T-helper 17 cell (primary cell): Measurements from ENCODE around the gene GTSE1. TPM values are rescaled to one million over a fixed set of nuclear protein-coding genes. Genes with fewer than 3 reads are reported as not detected.

Source experiments
- ATAC-seq: fragments of 150-1000 bp; cut with Tn5 transposase; 2 replicates; pipeline ENCODE4 v1.10.0; 2021; ENCODE audit warnings: mild to moderate bottlenecking, moderate library complexity
- DNase-seq, 3 donors: peaks; one replicate each; pipeline versions ENCODE4 v3.0.0 to v3.0.0-alpha.2; 2020 to 2021
- H3K9me3 ChIP-seq: one replicate; pipeline ENCODE4 v1.7.0; 2013; ENCODE audit warnings: low read length, mild to moderate bottlenecking; ENCODE audit not compliant: control insufficient read depth, poor library complexity, severe bottlenecking
- H3K27ac Mint-ChIP-seq: one replicate; pipeline ENCODE4 v1.8.0; 2022; ENCODE audit warnings: mild to moderate bottlenecking, moderate library complexity, mixed read lengths
- H3K27me3 Mint-ChIP-seq: one replicate; pipeline ENCODE4 v1.8.0; 2022; ENCODE audit warnings: mixed read lengths
- H3K36me3 Mint-ChIP-seq: one replicate; pipeline ENCODE4 v1.8.0; 2022; ENCODE audit warnings: low read depth, mixed read lengths
- H3K4me1 Mint-ChIP-seq: one replicate; pipeline ENCODE4 v1.8.0; 2022; ENCODE audit warnings: mild to moderate bottlenecking, mixed read lengths
- H3K4me3 Mint-ChIP-seq: one replicate; pipeline ENCODE4 v1.8.0; 2022; ENCODE audit warnings: mild to moderate bottlenecking, moderate library complexity, mixed read lengths
- total RNA-seq, 4 donors: library from RNA in 2 of 4; stranded (reverse) in 2 of 4; gene quantifications; one replicate each; pipeline ENCODE4 v1.2.3 and lab custom pipeline; 2022 to 2026

GTSE1 gene
- total RNA-seq, 2 donors from 2014 or later: 0.25 to 0.57 TPM

DNA sequence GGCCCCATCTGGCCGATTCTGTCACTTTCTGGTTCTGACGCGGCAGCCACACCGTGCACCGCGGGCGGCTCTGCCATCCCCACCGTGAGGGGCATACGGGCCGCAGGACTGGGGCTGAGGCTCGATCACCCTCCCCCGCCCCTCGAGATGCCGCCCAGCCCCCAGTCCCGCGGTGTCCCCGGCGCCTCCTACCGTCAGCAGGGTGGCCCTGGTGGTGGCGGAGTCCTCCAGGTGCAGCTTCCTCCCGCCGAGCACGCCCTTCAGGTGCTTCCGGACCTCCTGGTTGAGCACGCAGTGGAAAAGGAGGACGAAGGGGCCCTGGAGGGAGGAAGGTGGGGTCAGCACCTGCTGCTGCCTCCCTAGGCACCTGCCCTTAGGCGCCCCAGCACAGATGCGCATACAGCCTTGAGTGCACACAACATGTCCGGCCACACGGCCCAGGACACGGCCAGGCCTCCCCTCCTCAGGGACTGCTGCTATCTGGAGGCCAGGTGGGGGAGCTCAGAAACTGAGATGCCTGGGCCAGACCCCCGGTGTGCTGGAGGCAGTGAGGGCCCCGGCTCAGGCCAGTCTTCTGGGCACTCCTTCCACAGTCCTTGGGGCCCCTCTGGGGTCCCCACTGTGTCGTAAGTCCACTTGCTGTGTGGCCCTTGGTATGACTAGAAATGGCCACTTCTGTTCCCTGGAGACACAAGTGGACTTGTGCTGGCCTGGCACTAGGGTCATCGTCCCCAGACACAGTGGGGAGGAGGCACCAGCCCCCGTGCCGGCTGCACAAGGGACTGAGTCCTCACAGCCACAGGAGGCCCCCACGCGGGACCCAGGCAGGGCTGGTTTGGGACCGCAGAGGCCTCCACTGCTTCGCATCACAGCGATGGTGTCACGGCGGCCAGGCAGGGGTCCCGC lies 70.4 kb downstream of the GTSE1 start:
- no peaks in the 10 kb centered on the region for H3K27me3 Mint-ChIP-seq
- peaks cover 31% of the 10 kb centered on the region for H3K4me1 Mint-ChIP-seq
- DNase-seq: peak in 1 of 3 donors; percentile 46
- H3K4me3 Mint-ChIP-seq: peak overlapping the region; percentile 88
- peaks cover 3% of the 10 kb centered on the region for H3K36me3 Mint-ChIP-seq
- H3K27ac Mint-ChIP-seq: peak overlapping the region; percentile 59
- ATAC-seq: peak; percentile 75
- no peaks in the 10 kb centered on the region for H3K9me3 ChIP-seq

DNA sequence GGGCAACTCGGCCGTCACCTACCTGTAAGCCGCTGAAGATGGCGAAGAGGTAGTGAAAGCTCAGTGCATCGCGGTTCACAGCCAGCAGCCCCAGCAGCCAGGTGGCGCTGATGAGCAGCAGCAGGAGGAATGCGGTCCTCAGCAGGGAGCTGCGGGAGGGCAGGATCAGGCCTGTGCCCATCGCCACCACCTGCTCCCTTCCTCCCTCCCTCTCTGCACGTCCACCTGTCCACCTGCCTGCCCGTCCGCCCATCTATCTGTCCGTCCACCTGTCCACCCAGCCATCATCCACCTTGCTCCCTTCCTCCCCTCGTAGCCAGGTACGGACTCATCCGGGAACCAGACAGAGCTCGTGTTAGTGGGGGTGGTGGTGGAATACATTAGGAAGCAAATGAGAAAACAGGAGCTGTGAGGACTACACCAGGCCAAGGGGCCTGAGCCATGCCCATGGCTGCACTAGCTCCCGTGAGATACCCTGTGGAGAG lies 71.1 kb downstream of the GTSE1 start:
- H3K9me3 ChIP-seq: no peaks in the 10 kb centered on the region
- DNase-seq (peak; percentile 37 to 75 (median 44)), ATAC-seq (peak; percentile 78)
- H3K36me3 Mint-ChIP-seq: peaks cover 3% of the 10 kb centered on the region
- H3K4me1 Mint-ChIP-seq: peaks cover 31% of the 10 kb centered on the region
- H3K4me3 Mint-ChIP-seq: peak overlapping the region; percentile 88
- peak overlapping the region; percentile 59 for H3K27ac Mint-ChIP-seq
- H3K27me3 Mint-ChIP-seq: no peaks in the 10 kb centered on the region

DNA sequence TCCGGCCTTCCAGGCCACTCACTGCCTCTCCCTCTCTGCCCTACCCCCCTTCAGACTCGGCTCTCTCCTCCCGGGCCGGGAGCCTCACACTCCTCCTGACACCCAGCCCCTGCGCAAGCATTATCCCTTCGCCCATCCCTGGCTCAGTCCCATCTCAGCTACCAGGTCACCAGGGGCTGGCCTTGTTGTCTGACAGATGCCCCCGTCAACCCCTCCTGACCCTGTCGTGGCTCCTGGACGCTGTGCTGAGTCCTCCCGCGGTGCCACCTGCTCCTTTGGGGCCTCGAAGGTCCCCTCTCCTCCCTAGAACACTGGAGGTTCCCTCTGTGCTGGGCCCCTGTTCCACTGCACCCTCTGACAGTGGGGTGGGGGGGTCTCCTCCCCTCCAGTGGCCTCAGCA lies 71.8 kb downstream of the GTSE1 start:
- Mint-ChIP-seq H3K27me3 (no peaks in the 10 kb centered on the region), H3K4me1 (peaks cover 35% of the 10 kb centered on the region), H3K27ac (no peak overlapping the region), H3K36me3 (peaks cover 3% of the 10 kb centered on the region), H3K4me3 (no peak overlapping the region)
- H3K9me3 ChIP-seq: no peaks in the 10 kb centered on the region
- no peak for DNase-seq
- ATAC-seq: no peak

DNA sequence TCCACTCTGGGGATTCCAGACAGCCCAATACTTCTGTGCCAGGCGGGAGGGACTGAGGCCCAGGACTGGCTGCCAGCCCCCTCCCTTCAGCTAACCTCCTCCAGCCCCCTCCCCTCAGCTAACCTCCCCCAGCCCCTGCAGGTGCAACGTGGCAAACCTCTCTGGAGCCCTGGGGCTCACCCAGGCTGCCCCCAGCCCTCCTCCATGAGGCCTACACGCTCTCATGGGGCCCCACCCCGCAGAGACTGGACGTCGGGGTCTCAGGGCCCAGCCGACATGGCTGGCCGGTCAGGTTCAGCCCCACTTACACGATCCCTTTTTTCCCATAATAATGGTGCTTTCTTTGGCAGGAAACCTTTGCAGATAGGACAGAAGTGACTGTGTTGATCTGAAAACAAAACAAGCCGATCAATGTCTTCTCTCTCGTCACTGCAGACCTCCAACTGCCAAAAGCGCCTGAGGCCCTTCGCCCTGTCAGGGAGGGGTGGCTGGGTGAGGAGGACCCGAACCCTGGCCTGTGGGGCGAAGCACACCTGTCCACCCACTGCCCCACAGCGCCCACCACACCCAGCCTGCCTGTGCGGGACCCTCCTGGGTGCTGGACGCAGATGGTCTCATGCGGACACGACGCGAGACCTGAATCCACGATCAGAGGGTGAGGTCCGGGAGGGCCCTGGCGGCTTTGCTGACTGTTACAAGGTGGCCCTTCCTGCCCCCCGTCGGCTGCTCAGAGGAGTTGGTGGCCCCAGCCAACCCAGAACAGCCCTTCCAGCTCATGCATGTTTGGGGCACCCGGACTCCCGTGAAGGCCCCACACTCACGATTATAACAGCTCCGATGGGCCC lies 72.4 kb downstream of the GTSE1 start:
- no peak overlapping the region for H3K4me3 Mint-ChIP-seq
- H3K9me3 ChIP-seq: no peaks in the 10 kb centered on the region
- peaks cover 40% of the 10 kb centered on the region for H3K4me1 Mint-ChIP-seq
- no peak overlapping the region for H3K27ac Mint-ChIP-seq
- H3K36me3 Mint-ChIP-seq: peaks cover 3% of the 10 kb centered on the region
- DNase-seq (no peak), ATAC-seq (no peak)
- no peaks in the 10 kb centered on the region for H3K27me3 Mint-ChIP-seq

DNA sequence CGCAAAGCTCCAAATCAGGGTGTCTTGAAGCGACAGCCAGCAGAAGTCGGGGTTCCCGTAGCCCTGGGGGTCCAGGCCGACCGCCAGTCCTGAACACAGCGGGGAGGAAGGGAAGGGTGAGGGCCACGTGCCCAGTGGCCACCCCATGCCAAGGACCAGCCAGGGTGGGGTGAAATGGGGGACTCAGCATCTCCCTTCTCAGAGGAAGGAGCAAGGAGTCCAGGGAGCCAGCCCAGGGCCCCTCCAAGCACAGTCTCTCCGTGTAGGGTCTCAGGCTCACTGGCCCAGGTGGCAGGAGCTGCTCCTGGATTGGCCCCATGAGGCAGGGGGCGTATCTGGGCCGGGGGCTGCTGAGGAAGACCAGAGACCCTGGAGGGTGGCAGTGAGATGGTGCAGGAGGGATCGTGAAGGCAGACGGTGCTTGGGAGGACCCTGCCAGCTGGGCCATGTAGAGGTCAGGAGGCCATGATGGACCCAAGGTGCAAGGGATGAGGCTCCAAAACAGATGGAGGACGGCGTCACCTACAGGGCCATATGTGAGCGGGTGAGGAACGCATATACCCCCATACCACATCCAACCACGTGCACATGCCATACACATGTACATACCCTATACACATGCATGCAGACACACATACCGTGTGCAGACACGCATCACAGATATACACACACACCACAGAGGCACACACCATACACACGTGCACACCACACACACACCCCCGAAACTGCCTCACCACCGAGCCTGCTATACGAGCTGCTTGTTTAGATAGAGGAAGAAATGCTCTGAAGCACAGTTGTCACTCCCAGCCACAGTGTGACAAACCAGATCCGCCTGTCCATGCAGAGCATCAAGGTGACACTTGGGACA lies 73.3 kb downstream of the GTSE1 start:
- H3K9me3 ChIP-seq: no peaks in the 10 kb centered on the region
- H3K36me3 Mint-ChIP-seq: peaks cover 3% of the 10 kb centered on the region
- peaks cover 44% of the 10 kb centered on the region for H3K4me1 Mint-ChIP-seq
- ATAC-seq: no peak
- no peaks in the 10 kb centered on the region for H3K27me3 Mint-ChIP-seq
- H3K27ac Mint-ChIP-seq: peak overlapping the region; percentile 93
- DNase-seq: no peak
- no peak overlapping the region for H3K4me3 Mint-ChIP-seq

DNA sequence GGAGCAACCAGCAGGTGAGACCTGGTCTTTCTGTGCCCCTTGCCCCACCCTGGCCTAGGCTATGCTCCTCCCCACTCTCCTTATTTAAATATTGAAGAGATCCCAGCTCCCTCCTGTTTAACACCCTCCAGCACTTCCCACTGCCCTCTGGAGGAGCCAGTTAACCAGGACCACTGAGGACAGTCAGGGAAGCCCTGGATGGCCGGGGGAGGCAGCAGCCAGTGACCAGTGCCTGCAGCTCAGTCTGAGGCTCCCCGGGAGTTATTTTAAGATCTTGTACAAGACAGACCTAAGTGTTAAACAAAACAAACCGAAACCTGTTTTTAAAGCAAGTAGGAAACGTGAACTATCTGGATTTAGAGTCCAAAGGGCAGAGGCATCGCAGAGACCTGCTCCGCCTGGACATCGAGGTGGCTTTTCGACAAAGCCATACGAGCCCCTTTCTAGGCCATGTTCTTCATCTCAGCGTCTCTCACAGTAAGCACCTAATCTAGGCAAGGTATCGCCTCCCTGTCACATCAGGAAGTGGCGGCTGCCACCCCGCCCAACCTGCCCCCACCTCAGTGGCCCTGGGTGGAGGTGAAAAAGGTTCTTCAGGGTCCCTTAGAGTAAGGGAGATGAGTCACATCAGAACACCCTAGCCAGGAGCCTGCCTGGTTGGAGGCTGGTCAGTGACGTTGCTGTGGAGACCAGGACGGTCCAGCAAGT lies 74.1 kb downstream of the GTSE1 start:
- ATAC-seq (peak; percentile 50), DNase-seq (no peak)
- Mint-ChIP-seq H3K27me3 (no peaks in the 10 kb centered on the region), H3K4me3 (peak overlapping the region; percentile 50), H3K36me3 (peaks cover 3% of the 10 kb centered on the region), H3K4me1 (peaks cover 44% of the 10 kb centered on the region), H3K27ac (peak overlapping the region; percentile 93)
- H3K9me3 ChIP-seq: no peaks in the 10 kb centered on the region

DNA sequence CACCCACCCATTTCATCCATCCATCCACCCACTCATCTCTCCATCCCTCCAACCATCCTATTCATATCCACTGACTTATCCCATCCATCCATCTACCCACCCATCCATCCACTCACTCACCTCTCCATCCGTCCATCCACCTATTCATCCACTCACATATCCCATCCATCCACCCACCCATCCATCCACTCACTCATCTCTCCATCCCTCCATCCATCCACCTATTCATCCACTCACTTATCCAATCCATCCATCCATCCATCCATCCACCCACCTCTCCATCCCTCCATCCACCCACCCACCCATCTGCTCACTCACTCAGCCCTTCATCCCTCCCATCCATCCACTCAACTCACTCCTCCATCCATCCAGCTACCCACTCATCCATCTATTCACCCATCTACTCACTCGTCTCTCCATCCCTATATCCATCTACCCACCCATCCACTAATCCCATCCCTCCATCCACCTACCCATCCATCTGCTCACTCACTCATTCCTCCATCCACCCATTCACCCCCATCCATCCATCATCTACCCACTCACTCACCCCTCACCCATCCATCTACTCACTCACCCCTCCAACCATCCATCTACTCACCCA lies 75.1 kb downstream of the GTSE1 start:
- no peak for DNase-seq
- H3K27me3 Mint-ChIP-seq: no peaks in the 10 kb centered on the region
- peaks cover 3% of the 10 kb centered on the region for H3K36me3 Mint-ChIP-seq
- no peak overlapping the region for H3K27ac Mint-ChIP-seq
- H3K4me3 Mint-ChIP-seq: peak overlapping the region; percentile 50
- peaks cover 43% of the 10 kb centered on the region for H3K4me1 Mint-ChIP-seq
- no peaks in the 10 kb centered on the region for H3K9me3 ChIP-seq
- ATAC-seq: no peak

DNA sequence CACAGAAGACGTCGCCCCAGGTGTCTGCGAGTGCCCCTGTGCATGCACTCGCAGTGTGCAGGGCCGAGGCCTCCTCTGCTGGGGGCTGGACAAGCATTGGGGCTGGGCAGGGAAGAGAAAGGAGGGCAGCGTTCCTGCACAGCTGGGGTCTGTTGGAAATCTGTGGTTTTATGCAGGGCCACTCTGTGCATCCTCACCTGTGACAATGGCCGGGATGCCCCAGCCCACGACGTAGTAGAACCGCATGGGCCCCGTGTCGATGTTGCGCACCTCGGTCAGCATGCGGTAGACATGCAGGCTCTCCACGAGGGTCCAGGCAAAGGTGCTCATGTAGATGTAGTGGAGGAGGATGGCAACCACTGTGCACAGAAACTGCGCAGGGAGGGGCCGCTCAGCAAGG lies 76.0 kb downstream of the GTSE1 start:
- peaks cover 39% of the 10 kb centered on the region for H3K4me1 Mint-ChIP-seq
- no peak for ATAC-seq
- H3K4me3 Mint-ChIP-seq: peak overlapping the region; percentile 57
- H3K36me3 Mint-ChIP-seq: peaks cover 3% of the 10 kb centered on the region
- no peak for DNase-seq
- no peak overlapping the region for H3K27ac Mint-ChIP-seq
- no peaks in the 10 kb centered on the region for H3K9me3 ChIP-seq
- no peaks in the 10 kb centered on the region for H3K27me3 Mint-ChIP-seq

DNA sequence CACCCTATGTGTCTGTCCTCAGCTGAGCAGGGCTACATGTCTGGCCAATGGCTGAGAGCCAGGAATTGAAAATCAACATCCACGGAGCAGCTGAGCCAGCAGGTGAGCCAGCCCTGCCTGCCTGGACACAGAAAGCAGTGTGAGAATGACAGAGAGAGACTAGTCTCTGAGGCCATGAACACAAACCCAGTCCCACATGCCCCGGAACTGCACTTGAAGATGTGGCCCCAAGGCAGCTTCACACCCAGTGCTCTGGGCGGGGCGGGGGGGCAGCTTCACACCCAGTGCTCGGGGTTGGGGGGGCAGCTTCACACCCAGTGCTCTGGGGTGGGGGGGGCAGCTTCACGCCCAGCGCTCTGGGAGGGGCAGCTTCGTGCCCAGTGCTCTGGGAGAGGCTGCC lies 76.5 kb downstream of the GTSE1 start:
- ATAC-seq (no peak), DNase-seq (no peak)
- Mint-ChIP-seq H3K4me1 (peaks cover 37% of the 10 kb centered on the region), H3K27me3 (no peaks in the 10 kb centered on the region), H3K27ac (no peak overlapping the region), H3K4me3 (peak overlapping the region; percentile 57), H3K36me3 (peaks cover 3% of the 10 kb centered on the region)
- H3K9me3 ChIP-seq: no peaks in the 10 kb centered on the region

DNA sequence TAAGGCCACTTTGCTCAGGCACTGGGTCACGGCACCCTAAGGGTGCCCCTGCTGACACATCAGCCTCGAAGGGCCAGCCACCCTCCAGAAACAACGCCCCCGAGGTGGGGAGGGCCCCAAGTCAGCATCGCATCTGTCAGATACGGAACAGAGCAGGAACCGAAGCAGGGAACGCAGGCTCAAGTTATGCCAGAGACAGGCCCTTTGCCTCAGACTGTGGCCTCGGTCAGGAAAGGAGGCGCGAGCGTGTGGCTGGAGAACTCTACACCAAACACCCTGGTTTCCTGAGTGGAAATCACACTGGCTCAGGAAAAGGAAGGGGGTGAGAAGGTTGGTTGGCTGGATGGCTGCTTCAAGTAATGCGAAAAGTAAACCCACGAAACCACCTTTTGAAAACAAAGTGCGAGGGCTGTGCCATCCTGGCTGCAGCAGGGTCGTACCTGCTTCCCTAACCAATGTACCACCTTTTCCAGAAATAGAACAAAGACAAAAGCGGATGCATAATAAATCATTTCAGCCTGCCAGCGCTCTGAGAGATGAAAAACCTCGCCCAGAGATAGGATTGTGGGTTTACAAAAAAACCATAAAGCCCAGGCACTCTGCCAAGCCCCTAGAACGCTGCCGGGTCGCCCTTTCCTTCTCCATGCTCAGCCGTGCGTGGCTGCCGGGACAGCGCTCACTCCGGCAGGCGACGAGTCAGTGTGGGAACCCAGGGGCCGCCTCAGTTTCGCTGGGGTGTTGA lies 77.4 kb downstream of the GTSE1 start:
- peak overlapping the region; percentile 74 for H3K4me3 Mint-ChIP-seq
- H3K4me1 Mint-ChIP-seq: peaks cover 37% of the 10 kb centered on the region
- DNase-seq (no peak), ATAC-seq (peak; percentile 61)
- peaks cover 3% of the 10 kb centered on the region for H3K36me3 Mint-ChIP-seq
- H3K27ac Mint-ChIP-seq: no peak overlapping the region
- H3K27me3 Mint-ChIP-seq: no peaks in the 10 kb centered on the region
- H3K9me3 ChIP-seq: no peaks in the 10 kb centered on the region

DNA sequence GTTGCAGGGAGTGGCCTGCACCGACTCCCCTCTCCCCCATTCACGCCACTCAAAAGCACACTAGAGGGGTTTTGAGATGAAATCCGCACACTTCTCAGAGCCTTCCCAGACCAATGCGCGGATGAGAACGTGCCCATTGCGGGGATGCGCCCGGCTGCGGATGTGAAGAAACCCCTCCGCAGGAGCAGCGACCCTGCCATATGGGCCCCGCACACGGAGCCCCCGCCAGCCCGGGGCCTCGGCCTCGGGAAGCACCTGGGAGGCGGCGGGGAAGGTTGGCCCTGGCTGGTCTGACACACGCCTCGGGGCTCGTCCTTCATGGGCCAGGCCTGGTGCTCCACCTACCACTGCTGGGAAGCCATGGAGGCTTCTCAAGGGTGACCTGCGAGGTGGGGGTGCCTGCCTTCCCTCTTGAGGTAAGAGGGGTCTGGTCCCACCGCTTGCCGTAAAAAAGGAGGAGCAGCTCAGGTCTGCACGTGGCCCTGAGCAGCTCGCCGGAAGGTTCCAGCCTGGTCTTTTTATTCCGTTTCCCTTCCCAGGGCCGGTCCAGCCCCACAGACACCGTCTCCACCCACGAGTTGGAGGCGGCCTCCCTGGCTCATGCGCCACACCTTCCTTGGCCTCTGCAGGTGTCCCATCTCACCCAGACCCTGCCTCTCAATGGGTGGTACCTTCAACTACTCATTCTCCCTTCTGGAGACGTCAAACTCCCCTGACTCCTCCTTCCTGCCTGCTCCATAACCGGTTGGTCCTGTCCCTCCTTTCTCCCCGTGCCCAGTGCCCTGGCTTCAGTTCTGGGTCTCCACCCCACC lies 78.2 kb downstream of the GTSE1 start:
- Mint-ChIP-seq H3K36me3 (peaks cover 3% of the 10 kb centered on the region), H3K4me1 (peaks cover 37% of the 10 kb centered on the region), H3K27me3 (no peaks in the 10 kb centered on the region), H3K27ac (no peak overlapping the region), H3K4me3 (peak overlapping the region; percentile 74)
- no peaks in the 10 kb centered on the region for H3K9me3 ChIP-seq
- ATAC-seq (no peak), DNase-seq (no peak)
